GM12878 (cell line): ENCODE results near the gene BAK1. TPM values are rescaled to one million over a fixed set of nuclear protein-coding genes. Genes with fewer than 3 reads are reported as not detected.

Experiments
- BACH1 ChIP-seq: fragments of 450-650 bp; IDR thresholded peaks from 2 replicates; pipeline ENCODE4 v1.6.1; 2017; ENCODE audit warnings: mild to moderate bottlenecking, borderline replicate concordance
- E4F1 ChIP-seq: fragments of 450-650 bp; IDR thresholded peaks from 2 replicates; pipeline ENCODE4 v1.6.1; 2018; ENCODE audit warnings: borderline replicate concordance, mild to moderate bottlenecking; ENCODE audit not compliant: partially characterized antibody
- ETV6 ChIP-seq, 2 experiments: fragments of 450-650 bp in 1 of 2; IDR thresholded peaks in 1 of 2; conservative IDR thresholded peaks in 1 of 2; 2 replicates each; pipeline ENCODE4 v1.6.1; 2014; ENCODE audit warnings: antibody characterized with exemption in 1 of 2, borderline replicate concordance in 1 of 2, low read depth in 1 of 2, mild to moderate bottlenecking in 1 of 2, moderate library complexity in 1 of 2
- HDAC6 ChIP-seq: fragments of 200-600 bp; sonication (generic); IDR thresholded peaks from one replicate; pipeline ENCODE4 v1.8.0; 2017; ENCODE audit warnings: antibody characterized with exemption; ENCODE audit not compliant: unreplicated experiment
- NFYB ChIP-seq: IDR thresholded peaks from 2 replicates; pipeline ENCODE4 v1.6.1; 2011; ENCODE audit warnings: low read depth, mild to moderate bottlenecking, low read length, improper control_type of control experiment, moderate library complexity; ENCODE audit not compliant: insufficient read depth
- POLR2A ChIP-seq: IDR thresholded peaks from 2 replicates; pipeline ENCODE4 v1.6.1; 2011; ENCODE audit warnings: low read depth, mild to moderate bottlenecking, low read length
- polyA plus RNA-seq, 11 experiments: library from polyadenylated mRNA; depleted of rRNA in 4 of 11; unstranded in 6 of 11; stranded (reverse) in 5 of 11; fragments of >200 nt; fragmentation: Nextera tagmentation in 4 of 11; fragmentation: Illumina TruSeq in 1 of 11; extraction: Ambion mirVana in 4 of 11; extraction: Trizol in 1 of 11; gene quantifications; 1 replicate in 1 of 11; 2 replicates in 10 of 11; pipeline versions ENCODE4 v1.2.1 to v1.2.3, GENCODE V29; 2011 to 2016; ENCODE audit warnings: inconsistent platforms in 2 of 11, missing spikeins in 2 of 11, low read depth in 1 of 11
- total RNA-seq, 4 experiments: library from RNA; depleted of rRNA in 3 of 4; stranded (reverse); fragments of >200 nt in 3 of 4; fragmentation: Illumina TruSeq in 1 of 4; extraction: Trizol in 1 of 4; gene quantifications; 2 replicates each; pipeline versions ENCODE4 v1.2.1 to v1.2.3, GENCODE V29; 2013 to 2021
- TF ChIP-seq, protein P1 (sequence below): IDR thresholded peaks from 2 replicates; pipeline ENCODE4 v1.6.1; 2011; ENCODE audit warnings: low read depth, mild to moderate bottlenecking, low read length, moderate library complexity, borderline replicate concordance; ENCODE audit errors: extremely low read depth

The BAK1 gene
- total and polyA plus RNA-seq, 10 of the 15 experiments (the other 5 are each of a cell fraction or from before 2014, with no cell fraction given) = 6.3 to 65.8 (median 29.6) TPM

DNA sequence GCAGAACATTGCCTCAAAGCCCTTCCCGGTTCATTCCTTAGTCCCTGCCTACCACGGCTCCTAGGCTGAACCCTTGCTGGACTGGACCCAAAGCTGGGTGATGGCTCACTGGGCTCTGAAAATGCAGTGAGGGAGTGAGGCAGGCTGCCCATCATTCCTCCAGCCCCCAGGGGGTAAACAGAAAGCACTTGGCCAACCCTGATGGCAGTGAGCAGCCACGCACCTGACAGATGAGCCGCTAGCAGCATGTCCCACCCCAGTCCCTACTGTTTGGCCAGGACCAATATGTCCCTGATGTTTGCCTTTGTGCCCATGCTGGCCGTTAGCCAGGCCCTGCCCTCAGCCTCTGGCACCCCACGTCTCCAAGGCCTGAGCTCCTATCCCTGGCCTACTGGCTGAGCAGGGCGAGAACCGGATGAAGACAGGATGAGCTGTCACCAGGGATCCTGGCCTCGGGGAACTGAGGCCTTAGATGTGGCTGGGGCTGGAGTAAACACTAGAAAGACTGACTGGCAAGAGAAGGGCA lies 19.4 kb upstream of the BAK1 start (continued):
- TF ChIP-seq POLR2A (no peak), BACH1 (no peak), ETV6 (conservative IDR thresholded peaks at IDR 0.05 in 1 of 2, IDR thresholded peaks at IDR 0.05 in 1 of 2; ENCODE audit: borderline replicate concordance in 1 of 2, low read depth in 1 of 2) (no peak), NFYB (no peak), HDAC6 (no peak), E4F1 (no peak)
- TF ChIP-seq, protein P1, sequence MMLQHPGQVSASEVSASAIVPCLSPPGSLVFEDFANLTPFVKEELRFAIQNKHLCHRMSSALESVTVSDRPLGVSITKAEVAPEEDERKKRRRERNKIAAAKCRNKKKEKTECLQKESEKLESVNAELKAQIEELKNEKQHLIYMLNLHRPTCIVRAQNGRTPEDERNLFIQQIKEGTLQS = no peak
